HG03039 (cell line): ENCODE data around the gene OTUD1.

Experiments
- ATAC-seq: cut with Tn5 transposase; IDR thresholded peaks from one replicate; pipeline ENCODE4 v1.9.1; 2021; ENCODE audit warnings: mild to moderate bottlenecking, moderate library complexity; ENCODE audit not compliant: unreplicated experiment

The OTUD1 gene

DNA sequence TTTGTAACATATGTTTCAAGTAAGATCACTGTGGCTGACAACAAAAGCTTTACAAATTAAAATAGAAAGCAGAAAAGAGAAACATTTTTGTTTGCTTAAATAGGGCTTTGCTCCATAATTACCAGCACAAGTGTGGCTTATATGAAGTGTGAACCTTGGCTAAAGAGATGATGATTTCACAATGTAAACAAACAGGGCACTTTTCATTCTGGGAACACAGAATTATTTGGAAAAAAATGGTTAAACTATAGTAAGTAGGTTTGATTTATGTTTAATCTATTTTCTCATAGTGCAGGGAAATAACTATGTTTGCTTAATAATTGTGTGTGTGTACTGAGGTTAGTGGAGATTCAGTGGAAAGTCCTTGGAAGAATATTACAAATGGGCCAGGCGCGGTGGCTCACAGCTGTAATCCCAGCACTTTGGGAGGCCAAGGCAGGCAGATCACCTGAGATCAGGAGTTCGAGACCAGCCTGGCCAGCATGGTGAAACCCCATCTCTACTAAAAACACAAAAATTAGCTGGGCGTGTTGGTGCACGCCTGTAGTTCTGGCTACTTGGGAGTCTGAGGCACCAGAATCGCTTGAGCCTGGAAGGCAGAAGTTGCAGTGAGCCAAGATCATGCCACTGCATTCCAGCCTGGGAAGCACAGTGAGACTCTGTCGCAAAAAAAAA is 19.1 kb upstream of the OTUD1 start:
- ATAC-seq: no peak

DNA sequence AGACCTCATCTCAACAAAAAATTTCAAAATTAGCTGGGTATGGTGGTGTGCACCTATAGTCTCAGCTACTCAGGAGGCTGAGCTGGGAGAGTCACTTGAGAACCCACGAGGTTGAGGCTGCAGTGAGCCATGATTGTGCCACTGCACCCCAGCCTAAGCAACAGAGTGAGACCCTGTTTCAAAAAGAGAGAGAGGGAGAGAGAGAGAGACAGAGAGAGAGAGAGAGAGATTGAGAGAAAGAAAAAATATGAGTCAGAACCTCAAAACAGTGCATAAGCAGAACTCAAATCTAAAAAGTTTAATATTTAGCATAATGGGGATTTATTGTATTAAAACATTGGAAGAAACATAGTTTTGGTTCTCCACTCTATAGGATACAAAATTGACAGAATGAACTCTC is 17.5 kb upstream of the OTUD1 start:
- no peak for ATAC-seq

DNA sequence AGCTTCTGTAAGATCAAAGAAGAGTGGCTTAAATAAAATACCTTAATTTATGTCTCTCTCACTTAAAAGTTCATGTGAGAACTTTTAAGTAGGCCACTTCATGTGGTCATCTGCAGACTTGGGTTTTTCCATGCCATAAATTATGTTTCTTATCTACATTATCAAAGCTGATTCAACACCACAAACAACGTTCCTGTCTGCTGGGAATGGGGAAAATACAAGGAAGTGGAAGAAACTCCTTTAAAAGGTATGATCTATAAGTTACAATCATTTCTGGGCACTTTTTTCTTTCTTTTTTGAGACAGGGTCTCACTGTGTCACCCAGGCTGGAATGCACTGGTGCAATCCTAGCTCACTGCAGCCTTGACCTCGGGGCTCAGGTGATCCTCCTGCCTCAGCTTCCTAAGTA is 16.9 kb upstream of the OTUD1 start:
- no peak for ATAC-seq

DNA sequence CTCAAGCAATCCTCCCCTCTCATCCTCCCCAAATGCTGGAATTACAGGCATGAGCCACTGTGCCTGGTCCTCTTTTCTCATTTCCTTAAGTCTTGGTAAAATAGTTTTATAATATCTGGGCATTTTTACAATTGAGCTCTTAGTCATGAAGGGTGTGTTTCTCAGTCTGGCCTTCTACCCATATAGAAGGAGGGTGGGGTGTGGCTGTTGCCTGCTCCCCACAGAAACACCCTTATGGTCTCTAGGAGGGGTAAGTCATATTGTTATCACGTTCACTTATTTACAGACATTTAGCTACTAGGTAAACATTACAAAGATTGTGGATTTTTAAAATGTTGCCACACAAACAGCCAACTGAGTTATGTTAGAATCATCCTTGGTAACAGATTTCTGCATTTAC is 6.7 kb upstream of the OTUD1 start:
- ATAC-seq: no peak

DNA sequence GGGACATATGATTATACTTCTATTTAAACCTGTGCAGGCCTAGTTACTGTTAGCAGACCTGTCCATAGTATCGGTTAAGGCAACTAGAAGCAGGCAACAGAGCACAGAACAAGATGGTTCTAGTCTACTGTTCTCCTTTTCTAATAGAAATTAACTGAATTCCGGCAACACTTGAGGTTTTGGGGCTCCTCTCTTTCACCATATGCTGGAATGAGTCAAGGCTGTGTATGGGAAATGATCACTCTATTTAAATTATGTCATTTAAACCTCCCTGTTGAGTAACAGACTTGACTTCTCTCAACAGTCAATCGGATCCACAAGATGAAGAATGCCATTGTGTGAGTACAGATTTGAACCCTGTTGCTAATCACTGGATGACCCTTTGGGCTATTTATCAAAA is 6.2 kb upstream of the OTUD1 start:
- ATAC-seq: no peak

DNA sequence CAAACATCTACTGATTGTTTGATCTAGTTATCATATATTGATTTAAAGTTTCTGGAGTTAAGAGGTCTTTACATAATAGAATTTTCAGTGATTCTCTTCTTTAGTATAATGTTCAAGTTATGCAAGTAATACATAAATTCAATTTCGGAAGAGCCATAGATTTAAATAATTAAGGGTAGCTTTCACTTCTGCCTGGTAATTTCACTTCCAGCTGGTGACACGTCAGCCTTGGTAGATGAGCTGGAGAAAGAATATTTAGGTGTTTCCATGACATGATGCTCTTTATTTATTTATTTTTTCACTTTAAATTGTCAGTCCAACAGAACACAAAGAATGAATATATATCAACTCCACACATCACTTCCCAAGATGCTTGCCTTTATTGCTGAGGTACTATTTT is 5.2 kb upstream of the OTUD1 start:
- no peak for ATAC-seq

DNA sequence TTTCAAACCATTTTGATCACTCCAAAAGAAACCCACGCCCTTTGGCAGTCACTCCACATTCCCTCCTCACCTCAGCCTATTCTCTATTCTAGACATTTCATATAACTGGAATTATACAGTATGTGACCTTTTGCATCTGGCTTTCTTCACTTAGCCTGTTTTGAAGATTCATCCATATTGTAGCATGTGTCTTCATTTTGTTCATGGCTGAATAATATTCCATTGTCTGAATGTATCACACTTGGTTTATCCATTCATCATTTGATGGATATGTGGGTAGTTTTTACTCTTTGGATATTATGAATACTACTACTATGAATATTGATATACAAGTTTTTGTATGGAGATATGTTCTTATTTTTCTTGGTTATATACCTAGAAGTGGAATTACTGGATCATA is 3.5 kb upstream of the OTUD1 start:
- no peak for ATAC-seq

DNA sequence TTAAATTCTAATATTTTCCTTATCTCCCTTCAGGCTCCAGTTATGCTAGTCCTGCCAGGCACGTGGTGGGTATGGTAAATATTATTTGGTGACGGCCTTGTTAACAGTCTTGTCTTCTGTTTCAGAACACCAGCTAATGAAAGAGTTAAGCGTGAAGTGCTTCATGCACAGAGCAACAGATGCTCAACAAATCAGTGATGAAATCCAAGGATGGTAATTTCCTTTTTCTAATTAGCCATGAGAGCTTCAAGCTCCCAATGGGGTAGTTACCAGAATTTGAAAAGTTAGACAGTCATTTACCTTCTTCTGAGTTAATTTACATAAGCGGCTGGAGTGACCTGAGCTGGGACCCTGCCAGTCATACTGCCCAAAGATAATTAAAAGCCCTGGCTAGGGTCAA is 1.9 kb upstream of the OTUD1 start:
- no peak for ATAC-seq

DNA sequence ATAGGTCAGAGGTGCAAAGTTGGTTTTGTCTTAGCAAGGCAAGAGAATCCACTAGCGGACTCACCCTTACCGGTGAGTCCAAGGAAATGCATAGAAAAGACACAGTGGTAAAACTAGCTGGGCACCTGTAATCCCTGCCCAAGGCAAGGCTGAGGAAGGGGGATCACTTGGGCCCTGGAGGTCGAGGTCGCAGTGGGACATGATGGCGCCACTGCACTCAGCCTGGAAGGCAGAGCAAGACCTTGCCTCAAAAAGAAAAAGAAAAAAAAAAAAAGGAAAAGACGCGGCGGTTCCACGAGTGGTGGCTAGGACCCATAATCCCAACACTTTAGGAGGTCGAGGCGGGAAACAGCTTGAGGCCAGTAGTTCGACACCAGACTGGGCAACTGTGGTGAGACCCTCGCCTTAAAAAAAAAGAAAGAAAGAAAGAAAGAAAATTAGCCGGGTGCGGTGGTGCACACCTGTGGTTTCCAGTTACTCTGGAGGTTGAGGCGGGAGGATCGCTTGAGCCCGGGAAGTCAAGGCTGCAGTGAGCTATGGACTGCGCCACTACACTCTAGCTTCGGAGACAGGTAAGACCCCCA is 820 bp upstream of the OTUD1 start:
- ATAC-seq: no peak

DNA sequence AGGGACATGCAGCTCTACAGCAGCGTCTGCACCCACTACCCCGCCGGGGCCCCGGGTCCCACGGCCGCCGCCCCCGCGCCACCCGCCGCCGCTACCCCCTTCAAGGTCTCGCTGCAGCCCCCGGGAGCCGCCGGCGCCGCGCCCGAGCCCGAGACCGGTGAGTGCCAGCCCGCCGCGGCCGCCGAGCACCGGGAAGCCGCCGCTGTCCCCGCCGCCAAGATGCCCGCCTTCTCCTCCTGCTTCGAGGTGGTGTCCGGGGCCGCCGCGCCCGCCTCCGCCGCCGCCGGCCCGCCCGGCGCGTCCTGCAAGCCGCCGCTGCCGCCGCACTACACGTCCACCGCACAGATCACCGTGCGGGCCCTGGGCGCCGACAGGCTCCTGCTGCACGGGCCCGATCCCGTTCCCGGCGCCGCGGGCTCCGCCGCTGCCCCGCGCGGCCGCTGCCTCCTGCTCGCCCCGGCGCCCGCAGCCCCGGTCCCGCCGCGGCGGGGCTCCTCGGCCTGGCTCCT is 631 bp downstream of the OTUD1 start:
- peak; percentile 8 for ATAC-seq

DNA sequence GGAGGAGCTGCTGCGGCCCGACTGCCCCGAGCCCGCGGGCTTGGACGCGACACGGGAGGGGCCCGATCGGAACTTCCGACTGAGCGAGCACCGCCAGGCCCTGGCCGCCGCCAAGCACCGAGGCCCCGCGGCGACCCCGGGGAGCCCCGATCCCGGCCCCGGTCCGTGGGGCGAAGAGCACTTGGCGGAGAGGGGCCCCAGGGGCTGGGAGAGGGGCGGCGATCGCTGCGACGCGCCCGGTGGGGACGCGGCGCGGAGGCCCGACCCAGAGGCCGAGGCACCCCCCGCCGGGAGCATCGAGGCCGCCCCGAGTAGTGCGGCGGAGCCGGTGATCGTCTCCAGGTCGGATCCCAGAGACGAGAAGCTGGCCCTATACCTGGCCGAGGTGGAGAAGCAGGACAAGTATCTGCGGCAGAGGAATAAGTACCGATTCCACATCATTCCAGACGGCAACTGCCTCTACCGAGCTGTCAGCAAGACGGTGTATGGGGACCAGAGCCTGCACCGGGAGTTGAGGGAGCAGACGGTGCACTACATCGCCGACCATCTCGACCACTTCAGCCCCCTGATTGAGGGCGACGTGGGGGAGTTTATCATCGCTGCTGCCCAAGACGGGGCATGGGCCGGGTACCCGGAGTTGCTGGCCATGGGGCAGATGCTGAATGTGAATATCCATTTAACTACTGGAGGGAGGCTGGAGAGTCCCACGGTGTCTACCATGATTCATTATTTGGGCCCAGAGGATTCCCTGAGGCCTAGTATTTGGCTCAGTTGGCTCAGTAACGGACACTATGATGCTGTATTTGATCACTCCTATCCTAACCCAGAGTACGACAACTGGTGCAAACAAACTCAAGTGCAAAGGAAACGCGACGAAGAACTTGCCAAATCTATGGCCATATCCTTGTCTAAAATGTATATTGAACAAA is 1.4 kb downstream of the OTUD1 start:
- ATAC-seq: peak; percentile 14

DNA sequence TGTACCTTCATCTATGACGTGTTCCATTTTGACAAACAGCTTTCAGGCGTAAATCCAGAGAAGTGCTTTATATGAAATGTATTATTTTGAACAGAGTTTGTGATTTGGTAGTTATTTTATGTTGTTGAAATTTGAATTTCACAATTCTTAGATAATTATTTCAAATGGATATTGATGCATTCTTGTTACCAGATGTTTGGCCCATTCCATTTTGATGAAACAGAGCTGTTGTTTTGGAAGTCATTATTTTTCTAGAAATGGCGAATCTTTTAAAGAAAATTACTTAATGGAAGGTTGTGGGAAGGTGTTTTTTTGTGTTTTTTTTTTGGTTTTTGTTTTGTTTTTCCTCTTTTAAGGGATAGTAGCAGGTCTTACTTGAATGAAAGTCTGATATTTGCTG is 2.4 kb downstream of the OTUD1 start:
- no peak for ATAC-seq

DNA sequence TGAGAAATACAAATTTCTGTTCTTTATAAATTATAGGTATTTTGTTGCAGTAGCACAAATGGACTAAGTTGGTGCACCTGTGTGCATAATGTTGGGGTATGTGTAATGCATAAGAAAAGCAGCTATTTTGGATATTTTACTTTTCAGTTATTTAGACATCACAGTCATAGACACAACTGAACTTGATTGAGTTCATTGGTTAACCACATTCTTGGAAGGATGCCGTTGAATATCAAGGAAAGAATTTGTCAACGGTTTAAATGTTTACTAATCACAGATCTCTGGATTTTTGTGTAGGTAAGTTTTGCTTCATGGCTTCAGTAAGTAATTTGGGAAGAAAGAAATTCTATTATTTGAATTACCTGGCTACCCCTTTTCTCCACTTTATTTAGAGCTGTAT is 4.1 kb downstream of the OTUD1 start:
- no peak for ATAC-seq

DNA sequence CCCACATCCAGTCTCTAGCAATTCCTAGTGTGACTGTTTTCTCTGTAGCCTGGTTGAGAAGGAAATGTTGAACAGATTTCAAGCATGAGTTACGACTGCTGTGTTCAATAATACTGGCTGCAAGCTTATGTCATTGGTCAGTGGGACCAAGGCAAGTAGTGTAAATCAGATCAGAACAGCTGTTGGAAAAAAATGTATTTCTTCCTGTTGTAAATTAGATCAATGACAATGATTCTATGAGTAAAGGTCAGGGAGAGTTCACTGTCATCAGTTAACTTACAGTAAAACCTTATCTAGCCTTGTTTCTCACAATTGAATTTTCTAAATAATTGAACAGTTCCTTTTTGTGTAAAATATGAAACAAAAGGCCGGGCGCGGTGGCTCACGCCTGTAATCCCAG is 6.7 kb downstream of the OTUD1 start:
- no peak for ATAC-seq

DNA sequence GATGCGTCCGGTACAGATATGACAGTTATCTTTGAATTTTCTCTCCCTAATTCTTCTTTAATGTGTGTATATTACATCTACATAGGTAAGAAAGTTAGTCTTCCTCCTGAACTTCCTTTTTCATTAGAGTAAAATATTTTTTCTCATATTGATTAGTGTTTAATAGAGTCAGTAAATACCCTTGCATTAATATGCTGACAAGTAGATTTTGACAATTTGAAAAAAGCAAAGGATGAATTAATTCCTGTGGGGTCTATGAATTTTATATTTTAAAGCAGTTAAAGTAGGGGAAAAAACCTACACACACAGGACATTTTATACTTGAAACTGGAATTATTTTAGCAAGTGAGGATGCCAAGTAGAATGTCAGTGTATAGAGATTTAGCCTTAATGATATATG is 9.4 kb downstream of the OTUD1 start:
- ATAC-seq: no peak

DNA sequence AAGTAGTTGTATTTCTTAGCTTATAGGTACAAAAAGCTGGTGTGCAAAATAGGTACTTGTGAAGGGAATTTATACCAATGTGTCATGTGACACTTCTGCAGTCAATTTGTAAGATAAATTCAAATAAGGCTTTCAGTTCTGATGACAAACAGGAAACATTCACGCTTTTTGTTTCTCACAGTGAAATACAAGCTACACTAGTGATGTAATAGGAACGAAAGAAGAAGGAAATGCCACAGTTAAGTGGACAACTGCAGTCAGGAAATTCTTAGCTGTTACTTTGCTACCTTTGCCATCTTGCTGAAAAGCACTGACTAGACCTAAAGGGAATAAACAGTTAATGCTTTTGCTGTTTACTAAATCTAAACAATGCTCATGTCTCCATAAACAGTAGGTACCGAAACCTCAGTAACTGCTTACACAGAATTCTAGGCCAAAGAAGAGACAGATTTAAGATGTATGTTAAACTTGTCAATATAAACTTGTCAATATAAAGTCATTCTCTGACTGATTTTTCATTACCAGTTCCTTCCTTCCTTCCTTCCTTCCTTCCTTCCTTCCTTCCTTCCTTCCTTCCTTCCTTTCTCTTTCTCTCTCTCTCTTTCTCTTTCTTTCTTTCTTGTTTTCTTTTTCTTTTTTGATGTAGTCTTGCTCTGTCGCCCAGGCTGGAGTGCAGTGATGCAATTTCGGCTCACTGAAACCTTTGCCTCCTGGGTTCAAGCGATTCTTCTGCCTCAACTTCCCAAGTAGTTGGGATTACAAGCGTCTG is 10.1 kb downstream of the OTUD1 start:
- peak; percentile 81 for ATAC-seq

DNA sequence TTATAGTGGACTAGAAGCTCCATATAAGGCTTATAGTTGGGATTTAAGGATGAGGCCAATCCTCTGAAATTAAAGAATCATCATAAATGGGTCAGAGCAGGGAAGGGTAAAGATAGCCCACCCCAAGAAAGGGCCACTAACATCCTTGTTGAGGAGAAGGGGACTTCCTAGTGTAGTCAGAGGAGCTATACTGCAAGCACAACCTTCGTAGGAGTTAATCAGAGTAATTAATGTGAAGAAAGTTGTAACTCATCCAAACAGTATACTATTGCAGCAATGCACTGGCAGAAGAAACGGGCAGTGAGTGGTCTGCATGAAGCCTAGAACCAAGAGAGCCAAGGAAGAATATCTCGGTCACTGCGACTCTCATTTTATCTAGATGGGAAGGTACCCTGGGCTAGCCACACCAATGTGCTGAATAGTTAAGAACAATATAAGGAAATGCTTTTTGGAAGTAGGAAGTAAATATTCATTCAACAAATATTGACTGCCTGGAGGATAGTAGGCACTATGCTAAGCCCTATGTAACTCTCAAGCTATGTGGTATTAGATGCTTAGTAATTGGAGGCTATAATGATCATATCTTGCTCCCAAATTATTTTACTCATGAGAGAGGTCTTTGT is 13.3 kb downstream of the OTUD1 start:
- no peak for ATAC-seq

DNA sequence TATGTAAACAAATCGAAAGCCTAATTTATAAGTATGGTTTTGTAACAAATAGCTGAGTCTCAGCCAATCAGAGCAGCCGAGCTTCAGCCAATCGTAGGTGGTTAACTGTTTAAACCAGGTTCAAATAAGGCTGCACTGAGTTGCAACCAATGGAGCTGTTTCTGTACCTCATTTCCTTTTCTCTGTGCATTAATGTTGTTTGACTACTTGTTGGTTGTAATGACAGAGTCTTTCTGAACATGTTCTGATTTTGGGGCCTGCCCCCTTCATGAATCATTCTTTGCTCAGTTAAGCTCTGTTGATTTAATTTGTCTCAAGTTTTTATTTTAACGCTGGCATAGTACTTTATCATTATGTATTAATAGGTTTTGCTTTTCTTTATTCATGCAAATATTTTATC is 14.6 kb downstream of the OTUD1 start:
- ATAC-seq: no peak

DNA sequence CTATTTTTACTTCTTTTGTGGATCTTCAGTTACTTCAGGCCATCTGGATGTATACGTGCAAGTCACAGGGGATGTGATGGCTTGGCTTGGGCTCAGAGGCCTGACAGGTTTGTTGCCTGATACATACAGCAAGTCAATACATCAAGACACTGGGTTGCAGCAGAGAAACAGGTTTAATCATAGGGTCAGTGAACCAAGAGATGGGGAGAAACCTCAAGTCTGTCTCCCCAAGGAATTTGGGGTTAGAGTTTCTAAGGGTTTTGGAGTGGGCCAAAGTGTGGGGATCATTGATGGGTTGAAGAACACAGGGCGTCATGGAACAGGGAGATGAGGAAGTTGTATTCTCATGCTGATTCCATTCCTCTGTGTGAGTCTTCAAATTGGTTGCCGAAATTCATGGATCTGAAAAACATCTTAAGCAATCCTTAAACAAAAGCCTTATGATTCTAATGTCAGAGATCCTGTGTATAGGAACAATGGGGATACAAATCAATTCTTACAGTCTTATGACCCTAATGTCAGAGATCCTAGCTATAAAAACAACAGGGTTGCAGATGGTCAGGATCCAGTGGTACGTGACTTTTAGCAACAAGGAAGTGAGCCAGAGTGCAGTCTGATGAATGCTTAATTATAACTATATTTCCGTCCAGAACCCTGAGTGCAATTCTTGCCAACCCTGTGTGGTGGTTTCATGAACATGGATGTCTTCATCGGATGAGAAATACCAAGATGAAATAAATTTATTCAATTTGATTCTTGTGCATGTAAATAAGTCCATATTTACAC is 18.9 kb downstream of the OTUD1 start:
- no peak for ATAC-seq
